Skeletal muscle cell (primary cell): ENCODE results near the gene CMSS1.

Experiments used
- DNase-seq: peaks from one replicate; pipeline ENCODE4 v3.0.0-alpha.2; 2010; ENCODE audit warnings: low read depth
- H3K4me3 ChIP-seq: 2 replicates; pipeline ENCODE4 v1.5.1; 2011; ENCODE audit warnings: low read depth, mild to moderate bottlenecking, control low read depth, low read length, moderate library complexity

The CMSS1 gene

DNA sequence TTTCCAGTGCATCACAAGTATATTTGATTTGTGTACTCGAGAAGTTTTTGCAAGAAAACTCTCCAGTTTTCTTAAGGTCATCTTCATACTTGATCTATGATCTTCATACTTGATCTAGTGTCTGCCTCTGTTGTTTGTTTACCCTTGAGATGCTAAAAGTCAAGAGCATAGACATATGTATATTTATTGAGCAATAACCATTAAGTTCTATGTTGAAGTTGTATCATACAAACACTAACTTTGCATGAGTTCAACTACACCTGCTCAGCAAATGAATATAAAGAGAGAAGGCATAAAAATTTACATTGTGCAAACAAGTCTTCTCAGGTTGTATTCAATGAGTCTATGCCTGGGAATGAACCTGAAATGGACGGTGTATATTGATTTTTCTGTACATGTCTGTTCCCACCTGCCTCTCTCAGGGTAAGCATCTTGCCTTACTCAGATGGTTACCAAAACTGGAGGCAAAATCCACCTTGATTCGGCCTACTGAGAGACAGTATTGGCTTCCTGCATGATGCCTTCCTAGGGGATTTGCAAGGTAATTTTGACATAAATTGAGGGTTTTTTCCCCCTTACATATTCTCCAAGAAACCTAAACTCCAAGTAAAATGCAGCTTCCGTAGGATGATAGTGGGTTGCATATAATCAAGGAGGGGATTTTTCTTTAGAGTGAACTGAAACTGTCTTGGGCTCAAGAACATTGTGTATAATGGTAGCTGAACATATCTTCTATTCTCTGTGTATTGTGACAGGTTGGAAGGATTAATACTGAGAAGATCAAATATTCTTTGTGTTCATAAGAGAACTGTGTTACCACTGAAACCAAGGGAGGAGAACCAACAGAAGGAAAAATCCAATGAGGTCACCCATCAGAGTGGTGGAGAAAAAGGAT lies 186.2 kb downstream of the CMSS1 start:
- no peak overlapping the region for H3K4me3 ChIP-seq
- no peak for DNase-seq

- DNase-seq: no peak
- no peak overlapping the region for H3K4me3 ChIP-seq
Observed at GRCh38 chr3:100004931-100005330, 187.3 kb downstream of the CMSS1 start.

- H3K4me3 ChIP-seq: no peak overlapping the region
- no peak for DNase-seq
Observed at GRCh38 chr3:100005665-100006393, 188.2 kb downstream of the CMSS1 start.

DNA sequence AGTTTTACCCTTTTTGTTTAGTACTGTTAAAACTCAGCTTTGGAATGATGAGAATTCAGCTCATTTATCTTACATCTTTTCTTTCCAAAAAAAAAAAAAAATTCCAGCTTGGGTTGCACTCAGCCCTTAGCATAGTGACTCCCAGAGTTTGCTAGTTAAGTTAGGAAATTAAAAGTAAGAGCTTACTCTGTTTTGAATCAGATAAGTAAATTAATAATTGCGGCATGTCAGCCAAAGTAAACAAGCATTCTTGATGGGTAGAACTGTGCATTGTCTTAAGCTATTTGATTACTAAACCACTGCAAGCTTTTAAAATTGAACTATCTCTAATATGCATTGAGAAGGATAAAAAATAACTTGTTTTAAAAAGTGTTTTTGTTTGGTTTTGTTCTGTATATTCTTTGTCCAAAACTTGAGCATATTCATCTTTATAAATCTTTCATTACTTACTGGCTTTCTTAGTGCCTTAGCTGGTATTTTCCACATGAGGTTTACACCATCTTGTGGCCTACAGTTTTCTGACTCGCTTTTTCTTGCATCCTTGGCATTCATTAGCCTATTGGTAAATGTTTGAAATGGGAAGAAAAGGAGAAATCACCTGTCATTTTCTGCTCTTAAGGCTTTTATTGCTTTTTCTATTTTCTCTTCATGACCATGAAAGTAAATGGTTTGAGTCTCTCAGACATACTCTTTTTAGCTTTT lies 189.1 kb downstream of the CMSS1 start:
- DNase-seq: no peak

DNA sequence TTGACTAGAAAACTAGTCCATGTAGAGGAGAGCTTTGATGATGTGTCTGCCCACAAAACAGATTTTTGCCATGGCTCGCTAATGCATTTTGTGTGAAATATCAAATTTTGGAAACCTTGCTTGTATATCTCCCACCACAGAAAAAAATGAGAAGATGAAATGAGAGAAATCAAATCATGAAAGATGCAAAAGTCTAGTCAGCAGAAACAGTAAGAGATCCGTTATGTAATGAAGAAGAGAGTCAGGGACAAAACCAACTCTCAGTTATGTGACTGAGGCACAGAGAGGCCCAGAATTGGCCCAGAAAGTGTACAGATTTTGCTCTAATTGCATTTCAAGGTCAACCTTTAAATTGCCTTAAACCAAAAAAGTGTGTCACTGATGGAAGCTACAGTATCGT lies 189.7 kb downstream of the CMSS1 start:
- no peak overlapping the region for H3K4me3 ChIP-seq
- DNase-seq: no peak

More for the DNA sequence above, 189.1 kb downstream of the CMSS1 start:
- H3K4me3 ChIP-seq: no peak overlapping the region

DNA sequence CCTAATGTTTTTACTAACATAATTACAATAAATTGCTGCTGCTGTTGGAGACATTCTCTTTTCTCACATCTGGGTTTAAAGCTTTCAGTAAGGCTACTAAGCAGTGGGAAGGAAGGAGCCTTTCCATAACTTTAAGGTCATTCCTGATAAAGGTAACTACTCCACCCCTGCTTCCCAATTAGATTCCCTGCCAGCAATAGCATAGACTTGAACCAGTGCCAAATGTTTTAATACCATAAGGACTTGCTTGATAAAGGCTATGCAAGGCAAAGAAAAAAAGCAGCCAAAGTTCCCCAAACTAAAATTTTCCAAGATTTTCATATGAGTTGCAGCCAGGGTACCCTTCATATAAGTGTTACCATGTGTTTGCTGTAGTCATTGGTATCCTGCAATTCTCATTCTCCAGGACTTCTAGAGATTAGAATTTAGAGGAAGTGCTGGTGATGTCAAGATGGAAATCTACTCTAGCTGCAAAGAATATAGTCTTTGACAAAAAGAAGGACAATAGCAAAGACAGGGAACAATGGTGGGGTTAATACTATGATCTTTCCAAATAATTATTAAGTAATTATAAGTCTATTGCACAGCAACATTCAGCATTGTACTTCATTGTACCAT lies 190.5 kb downstream of the CMSS1 start:
- H3K4me3 ChIP-seq: no peak overlapping the region
- no peak for DNase-seq

DNA sequence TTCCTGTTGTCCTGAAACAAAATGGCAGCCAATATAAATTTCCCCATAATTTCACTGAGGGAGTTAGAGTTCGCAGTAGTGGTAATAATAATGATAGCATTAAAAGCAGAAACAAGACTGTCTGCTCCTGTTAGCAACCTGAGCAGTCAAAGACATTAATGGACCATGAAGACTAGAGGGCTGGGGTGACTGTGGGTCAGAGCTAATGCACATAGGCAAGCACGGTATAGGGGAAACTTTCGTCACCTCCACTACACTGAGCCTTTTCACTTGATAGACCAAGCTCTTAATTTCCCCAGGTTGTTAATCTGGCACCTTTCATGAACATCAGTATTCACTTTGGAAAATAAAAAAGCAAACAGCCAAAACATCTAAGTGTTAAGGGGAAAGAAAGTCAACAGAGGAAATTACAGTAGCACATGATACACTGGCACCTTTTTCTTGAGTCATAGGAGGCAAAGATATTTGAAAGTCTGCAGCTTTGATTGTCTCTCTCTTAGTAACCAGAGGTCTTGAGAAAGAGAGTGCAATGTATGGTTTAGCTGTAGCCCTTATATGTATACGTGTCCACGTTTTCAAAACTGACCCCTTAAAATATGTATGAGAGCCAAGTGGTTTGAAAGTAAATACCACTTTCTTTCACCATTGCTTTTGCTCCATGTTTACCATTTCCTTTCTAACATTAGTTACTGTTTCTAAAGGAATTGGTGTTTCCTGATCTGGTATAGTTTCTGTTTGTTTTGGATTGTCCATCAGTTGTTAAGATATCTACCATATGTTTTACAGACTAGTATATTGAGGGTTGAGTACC lies 191.8 kb downstream of the CMSS1 start:
- H3K4me3 ChIP-seq: no peak overlapping the region
- no peak for DNase-seq

DNA sequence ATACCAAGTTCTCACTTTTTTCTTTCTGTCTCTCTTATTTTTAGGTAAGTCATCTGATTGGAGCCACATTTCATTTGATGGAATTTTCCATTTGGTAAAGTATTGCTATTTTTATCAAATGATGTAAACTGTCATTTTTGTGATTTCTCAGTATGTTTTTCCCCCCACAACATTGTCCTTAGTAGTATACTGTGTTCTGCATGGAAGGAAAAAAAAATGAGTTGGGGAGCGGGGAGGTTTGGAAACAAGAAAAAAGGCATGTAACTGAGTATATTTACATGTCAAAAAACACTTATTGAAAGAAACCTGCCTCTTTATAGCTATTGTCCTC lies 192.4 kb downstream of the CMSS1 start:
- H3K4me3 ChIP-seq: no peak overlapping the region
- no peak for DNase-seq

DNA sequence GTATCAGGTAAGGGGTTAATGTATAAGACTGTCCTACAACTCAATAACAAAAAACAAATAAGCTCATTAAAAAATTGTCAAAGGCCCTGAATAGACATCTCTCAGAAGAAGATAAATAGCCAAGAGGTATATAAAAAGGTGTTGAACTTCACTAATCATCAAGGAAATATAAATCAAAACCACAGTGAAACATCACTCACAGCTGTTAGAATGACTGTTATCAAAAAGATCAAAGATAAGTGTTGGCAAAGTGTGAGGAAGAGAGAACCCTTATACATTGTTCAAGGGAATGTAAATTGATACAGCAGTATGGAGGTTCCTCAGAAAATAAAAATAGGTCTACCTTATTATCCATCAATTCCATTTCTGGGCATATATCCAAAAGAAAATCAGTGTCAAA lies 201.1 kb downstream of the CMSS1 start:
- DNase-seq: no peak
- no peak overlapping the region for H3K4me3 ChIP-seq

- no peak for DNase-seq
- H3K4me3 ChIP-seq: no peak overlapping the region
Observed at GRCh38 chr3:100019719-100020118, 202.1 kb downstream of the CMSS1 start.

DNA sequence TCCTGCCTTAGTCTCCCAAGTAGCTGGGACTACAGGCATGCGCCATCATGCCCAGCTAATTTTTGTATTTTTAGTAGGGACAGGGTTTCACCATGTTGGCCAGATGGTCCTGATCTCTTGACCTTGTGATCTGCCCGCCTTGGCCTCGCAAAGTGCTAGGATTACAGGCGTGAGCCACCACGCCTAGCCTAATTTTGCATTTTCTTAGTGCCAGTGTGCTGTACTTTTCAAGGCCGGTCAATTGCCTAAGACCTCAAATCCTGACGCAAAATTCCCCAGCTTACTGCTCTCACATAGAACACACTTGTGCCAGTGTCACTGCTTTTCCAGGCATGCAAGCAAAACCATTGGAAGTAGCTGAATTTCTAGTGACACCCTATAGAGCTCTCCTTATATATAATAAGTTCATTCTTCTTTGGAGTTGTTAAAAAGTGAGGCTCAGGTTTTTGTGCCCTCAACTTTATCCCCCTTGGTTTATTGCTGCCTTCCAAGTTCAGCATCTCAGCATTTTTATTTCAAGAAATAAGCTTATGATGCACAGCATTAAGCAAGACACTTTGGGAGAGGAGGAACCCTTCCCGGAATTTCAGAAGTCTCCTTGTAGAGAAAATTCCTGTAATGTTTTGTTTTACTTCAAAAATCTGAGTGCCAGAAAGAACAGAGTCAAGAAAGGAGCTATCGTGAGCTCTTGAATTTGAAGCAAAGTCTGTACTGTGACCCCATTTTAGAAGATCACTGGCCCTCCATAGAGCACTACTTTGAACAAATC lies 203.4 kb downstream of the CMSS1 start:
- no peak for DNase-seq
- no peak overlapping the region for H3K4me3 ChIP-seq

GRCh38 chr3:100022506-100022905 lies 204.8 kb downstream of the CMSS1 start:
- H3K4me3 ChIP-seq: no peak overlapping the region
- no peak for DNase-seq

GRCh38 chr3:100023150-100023549 lies 205.5 kb downstream of the CMSS1 start:
- no peak for DNase-seq
- no peak overlapping the region for H3K4me3 ChIP-seq

- no peak overlapping the region for H3K4me3 ChIP-seq
- DNase-seq: no peak
Observed at GRCh38 chr3:100023595-100023994, 205.9 kb downstream of the CMSS1 start.

- no peak for DNase-seq
Observed at GRCh38 chr3:100024520-100025303, 207.1 kb downstream of the CMSS1 start.

DNA sequence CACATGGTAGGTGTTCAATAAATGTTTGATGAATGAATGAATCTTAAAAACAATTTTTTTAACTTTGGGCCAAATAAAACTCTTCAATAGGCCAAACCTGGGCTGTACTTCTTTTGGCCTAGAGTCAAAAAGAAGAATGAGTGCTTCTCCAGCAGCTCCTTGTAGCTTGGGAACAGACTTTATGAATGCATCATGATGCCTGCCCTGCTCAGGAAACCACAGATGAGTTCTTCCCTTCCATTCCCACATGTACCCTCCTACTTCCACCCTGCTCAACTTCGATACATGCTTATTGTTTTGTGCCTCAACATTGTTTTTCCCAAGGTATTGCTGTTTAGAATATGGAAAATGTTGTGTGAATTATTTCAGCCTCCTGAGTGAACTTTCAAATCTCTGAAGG lies 209.7 kb downstream of the CMSS1 start:
- no peak for DNase-seq
- no peak overlapping the region for H3K4me3 ChIP-seq

More at GRCh38 chr3:100024520-100025303, 207.1 kb downstream of the CMSS1 start:
- no peak overlapping the region for H3K4me3 ChIP-seq

DNA sequence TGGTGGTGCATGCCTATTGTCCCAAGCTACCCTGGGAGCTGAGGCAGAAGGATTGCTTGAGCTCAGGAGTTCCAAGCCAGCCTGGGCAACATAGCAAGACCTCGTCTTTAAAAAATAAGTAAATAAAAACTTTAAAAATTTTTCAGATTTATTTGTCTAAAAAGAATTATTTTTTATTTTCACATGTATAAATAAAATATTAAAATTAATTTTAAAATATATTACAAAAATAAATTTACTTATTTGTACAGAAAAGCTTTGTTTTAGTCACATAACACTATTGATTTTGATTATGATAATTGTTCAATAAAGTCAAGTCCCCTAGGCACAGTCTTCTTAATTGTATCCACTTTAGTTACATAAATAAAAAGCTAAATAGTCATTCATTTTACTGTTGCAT lies 211.4 kb downstream of the CMSS1 start:
- DNase-seq: no peak
- no peak overlapping the region for H3K4me3 ChIP-seq

- no peak for DNase-seq
- no peak overlapping the region for H3K4me3 ChIP-seq
Observed at GRCh38 chr3:100029689-100030088, 212.0 kb downstream of the CMSS1 start.
